GM19351 (cell line): Measurements from ENCODE around the gene H6PD.

Source experiments
- ATAC-seq: cut with Tn5 transposase; IDR thresholded peaks from one replicate; pipeline ENCODE4 v1.9.1; 2021; ENCODE audit warnings: mild to moderate bottlenecking, moderate library complexity; ENCODE audit not compliant: unreplicated experiment

Gene H6PD

DNA sequence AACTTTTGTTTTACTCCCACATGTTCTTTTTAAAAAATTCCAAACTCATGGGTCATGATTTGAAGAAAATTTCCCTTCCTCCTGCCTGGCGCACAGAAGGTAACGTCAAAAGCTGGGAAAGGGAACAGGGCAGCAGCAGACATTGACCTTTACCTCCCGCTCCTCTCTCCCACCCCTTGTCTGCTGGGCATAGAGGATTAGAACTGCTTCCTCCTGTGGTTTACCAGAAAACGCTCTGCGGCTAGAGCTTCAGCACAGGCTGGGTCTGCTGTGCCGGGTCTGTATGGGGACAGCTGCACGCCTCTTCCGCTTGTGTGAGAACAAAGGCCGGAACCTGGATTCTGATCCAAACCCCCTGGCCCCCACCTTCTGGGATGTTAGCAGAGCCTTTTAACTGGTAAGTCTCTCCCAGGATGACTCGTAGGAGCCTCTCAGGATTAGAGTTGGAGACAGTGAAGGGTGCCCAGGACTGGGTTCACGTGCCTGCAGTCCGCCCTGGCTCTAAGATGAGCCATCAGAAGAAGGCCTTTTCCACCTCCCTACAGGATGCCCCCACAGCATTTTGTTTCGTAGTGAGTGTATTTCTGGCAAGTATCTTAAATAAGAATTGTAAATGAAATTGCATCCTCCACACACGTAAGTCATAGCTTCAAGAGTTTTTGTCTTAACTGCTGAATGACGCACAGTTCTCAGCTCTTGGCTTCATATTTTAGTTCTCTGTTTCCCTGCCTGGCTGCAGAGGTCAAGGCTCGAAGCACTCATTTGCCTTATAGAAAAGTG is 5.2 kb downstream of the H6PD start:
- peak; percentile 45 for ATAC-seq

- no peak for ATAC-seq
Observed at GRCh38 chr1:9240914-9241820, 6.6 kb downstream of the H6PD start.

- ATAC-seq = no peak
Observed at GRCh38 chr1:9241891-9242290, 7.3 kb downstream of the H6PD start.

- no peak for ATAC-seq
Observed at GRCh38 chr1:9242338-9242969, 7.9 kb downstream of the H6PD start.

GRCh38 chr1:9243066-9243739 is 8.6 kb downstream of the H6PD start:
- no peak for ATAC-seq

- ATAC-seq = no peak
Observed at GRCh38 chr1:9244501-9245229, 10.1 kb downstream of the H6PD start.

DNA sequence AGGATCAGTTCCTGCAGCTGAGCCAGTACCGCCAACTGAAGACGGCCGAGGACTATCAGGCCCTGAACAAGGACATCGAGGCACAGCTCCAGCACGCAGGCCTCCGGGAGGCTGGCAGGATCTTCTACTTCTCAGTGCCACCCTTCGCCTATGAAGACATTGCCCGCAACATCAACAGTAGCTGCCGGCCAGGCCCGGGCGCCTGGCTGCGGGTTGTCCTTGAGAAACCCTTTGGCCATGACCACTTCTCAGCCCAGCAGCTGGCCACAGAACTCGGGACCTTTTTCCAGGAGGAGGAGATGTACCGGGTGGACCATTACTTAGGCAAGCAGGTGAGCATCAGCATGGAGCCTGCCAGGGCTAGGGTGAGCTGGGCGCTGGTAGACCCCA is 10.7 kb downstream of the H6PD start:
- no peak for ATAC-seq

DNA sequence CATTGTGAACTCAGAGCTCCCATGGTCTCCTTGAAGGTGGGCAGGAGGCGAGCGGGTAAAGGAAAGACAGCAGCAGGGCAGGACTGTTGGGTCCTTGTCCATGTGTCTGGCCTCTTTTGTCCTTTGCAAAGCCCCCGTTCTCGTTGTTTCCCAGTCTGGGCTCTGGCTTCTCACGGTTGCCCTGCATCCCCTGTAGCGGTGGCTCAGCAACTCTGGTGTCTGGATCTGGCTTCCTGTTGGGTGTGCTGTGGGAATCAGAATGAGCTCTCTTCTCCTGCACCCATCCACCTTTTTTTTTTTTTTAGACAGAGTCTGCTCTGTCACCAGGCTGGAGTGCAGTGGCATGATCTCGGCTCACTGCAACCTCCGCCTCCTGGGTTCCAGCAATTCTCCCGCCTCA is 11.1 kb downstream of the H6PD start:
- no peak for ATAC-seq

- ATAC-seq = no peak
Observed at GRCh38 chr1:9246215-9246614, 11.6 kb downstream of the H6PD start.

DNA sequence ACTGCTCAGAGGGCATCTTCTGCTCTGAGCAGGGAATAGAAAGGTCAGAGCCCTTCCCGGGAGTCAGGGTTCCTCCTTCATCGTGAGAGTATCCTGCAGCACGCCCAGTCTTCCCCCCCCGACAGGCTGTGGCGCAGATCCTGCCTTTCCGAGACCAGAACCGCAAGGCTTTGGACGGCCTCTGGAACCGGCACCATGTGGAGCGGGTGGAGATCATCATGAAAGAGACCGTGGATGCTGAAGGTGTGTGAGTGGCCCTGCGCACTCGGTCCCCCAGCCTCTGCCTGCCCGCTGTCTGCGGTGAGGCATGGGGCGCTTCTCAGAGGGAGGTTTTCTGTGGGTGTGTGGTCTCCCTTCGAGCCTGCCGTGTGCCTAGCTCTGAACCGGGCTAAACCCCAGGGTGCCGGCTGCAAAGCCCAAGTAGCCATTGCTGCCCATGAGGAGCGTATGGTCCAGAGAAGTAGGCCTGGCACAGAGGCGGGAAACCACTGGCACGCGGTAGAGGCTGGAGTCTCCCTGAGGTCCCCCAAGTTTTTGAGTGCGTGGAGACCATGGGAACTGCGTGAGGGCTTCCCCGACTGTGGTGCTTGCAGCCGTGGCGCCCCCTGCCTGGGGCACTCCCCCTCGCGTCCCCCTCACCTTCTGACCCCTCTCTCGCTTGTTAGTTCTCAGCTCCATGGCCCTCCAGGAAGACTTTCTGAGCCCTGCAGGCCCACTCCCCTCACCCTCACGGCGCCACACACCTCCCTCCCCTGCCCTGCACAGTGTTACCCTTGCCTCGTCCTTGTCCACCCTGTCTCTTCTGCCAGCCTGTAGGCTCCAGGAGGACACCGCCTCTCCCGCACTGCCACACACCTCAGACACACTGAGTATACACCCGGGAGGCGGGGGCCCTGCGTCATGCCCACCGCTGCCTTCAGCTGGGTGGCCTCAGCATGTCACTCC is 12.5 kb downstream of the H6PD start:
- ATAC-seq = no peak

GRCh38 chr1:9247894-9248293 is 13.3 kb downstream of the H6PD start:
- no peak for ATAC-seq

DNA sequence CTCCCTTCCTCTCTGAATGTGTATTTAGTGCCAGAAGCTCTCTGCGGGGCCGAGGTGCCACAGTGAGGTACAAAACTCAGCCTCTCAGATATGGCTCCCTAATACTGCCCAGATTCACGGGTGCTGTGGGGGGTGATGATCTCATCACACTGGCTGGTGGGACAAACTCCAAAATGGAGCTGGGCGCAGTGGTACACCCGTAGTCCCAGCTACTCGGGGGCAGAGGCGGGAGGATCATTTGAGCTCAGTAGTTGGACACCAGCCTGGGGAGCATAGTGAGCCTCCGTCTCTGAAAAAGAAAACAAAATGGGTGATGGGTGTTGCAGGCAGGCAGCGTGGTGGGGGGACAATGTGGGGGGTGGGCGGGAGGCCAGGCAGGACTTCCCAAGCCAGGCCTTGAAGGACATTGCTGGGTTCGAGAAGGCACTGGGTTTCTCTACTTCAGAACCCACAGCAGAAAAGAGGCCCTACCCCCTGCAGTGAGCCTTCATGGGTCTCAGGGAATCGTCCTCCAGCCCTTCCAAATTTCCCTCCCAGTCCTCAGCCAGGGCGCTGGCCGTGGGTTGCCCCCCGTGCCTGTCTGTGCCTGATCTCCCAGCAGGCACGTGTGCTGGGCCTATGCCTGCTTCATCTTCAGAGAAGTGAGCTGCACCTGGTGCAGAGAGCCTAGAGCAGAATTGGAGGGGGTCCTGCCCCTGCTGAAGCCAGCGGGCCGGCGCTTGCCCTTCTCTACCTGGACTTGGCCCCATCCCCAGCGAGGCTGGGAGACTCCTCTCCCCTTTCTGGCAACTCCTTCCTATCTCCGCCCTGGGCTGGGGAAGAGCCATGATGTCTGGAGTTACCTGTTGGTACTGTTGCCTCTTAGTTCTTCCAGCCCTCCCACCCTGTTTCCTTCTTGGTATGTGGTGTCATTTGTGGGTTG is 14.0 kb downstream of the H6PD start:
- no peak for ATAC-seq

DNA sequence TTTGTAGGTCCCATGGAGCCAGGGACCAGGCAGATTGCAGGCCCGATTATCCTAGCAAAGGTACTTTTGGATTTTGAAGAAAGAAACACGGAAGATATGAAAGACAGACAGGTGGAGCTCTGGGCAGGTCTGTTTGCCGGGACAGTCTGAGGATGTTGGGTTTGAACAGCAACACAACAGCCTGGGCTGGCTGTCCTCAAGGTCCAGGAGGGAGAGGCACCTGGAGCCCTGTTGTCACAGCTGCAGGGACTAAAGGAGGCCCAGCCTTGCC is 14.6 kb downstream of the H6PD start:
- no peak for ATAC-seq

GRCh38 chr1:9249534-9250410 is 15.2 kb downstream of the H6PD start:
- no peak for ATAC-seq

DNA sequence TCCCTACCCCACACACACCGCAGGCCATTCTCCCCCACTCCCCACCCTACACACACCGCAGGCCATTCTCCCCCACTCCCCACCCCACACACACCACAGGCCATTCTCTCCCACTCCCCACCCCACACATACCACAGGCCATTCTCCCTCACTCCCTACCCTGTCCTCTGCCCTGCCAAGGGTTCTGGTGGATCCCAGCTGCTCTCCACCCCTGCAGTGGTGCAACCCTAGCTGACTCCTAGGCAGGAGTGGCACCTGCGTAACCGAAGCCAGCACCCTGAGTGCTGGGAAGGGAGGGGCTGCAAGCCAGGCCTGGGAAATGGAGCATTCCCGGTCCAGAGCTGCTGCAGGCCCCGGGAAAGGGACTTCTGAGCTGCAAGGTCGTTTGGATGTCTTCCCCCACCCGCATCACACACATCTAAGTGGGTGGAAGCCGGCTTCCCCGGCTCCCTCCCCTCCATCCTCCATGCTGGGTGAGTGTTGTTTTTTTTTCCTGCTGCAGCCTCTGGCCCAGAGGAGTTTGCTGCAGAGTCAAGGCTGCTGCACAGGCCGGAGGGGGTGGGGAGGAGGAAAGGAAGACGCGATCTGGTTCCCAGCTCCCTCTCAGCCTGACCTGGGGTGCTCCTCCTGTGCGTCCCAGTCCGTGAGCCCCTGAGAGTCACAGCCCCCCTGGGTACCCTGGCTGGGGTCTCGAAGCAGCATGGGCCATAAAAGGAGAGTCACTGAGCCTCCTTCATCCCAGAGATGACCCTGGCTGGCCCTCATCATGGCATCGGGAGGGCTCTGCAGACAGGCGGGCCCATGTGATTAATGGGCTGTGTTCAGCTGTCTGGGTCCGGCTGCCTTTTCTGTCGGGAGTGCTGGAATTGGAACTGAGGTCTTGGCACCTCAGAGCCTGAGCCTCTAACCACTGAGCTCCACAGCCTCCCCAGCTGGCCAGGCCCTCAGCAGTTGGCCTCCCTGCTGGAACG is 16.1 kb downstream of the H6PD start:
- no peak for ATAC-seq

DNA sequence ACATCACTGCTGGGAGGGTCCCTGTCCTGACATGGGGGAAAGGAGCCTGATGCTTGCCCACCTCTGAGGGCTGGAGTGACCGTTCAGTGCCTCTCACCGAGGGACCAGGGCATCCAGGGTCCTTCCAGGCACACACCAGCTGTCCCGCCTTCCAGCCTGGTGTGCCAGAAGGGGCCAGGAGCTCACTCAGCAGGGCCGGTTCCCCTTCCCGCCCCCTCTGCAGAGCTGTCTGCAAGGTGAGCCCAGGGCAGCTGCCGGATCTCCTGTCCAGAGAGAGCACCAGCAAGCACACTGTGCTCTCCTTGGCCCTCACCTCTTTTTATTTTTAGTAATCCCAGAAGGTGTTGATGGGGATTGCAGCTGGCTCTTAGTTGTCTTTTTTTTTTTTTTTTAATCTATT is 16.9 kb downstream of the H6PD start:
- ATAC-seq = no peak
